ENCODE data around the gene C14orf93. TPM values are rescaled to one million over a fixed set of nuclear protein-coding genes. Genes with fewer than 3 reads are reported as not detected.

C14orf93 gene
- total and polyA plus RNA-seq, 9 of the 15 experiments (the other 6 are each of a cell fraction or from before 2014, with no cell fraction given): 2.2 to 22.4 (median 16.1) TPM

GRCh38 chr14:22982477-22983245 is 27.3 kb downstream of the C14orf93 start, which contains the start of gene AJUBA (continued):
- TF ChIP-seq MGA (IDR thresholded peaks at IDR 0.05): peak; percentile 85
- TF ChIP-seq L3MBTL2 (IDR thresholded peaks at IDR 0.05): peak; percentile 92
- no peak; the same call in 1 of the 2 replicates for TF ChIP-seq GTF2E2 (tag; IDR thresholded peaks at IDR 0.05)
- TF ChIP-seq ZNF134 (CRISPR knock-in tag; conservative IDR thresholded peaks at IDR 0.05): no peak
- TF ChIP-seq ZNF695 (CRISPR knock-in tag; IDR thresholded peaks at IDR 0.05): no peak
- TF ChIP-seq HDAC2 (IDR thresholded peaks at IDR 0.05): peak; percentile 98
- TF ChIP-seq ZNF583 (CRISPR knock-in tag; IDR thresholded peaks at IDR 0.05): no peak
- peak; percentile 91 for TF ChIP-seq TEAD4 (IDR thresholded peaks at IDR 0.05; ENCODE audit: low read length)
- TF ChIP-seq TEAD4 (CRISPR knock-in tag; IDR thresholded peaks at IDR 0.05; ENCODE audit: borderline replicate concordance): peak; percentile 99
- TF ChIP-seq ZNF124 (CRISPR knock-in tag; IDR thresholded peaks at IDR 0.05): no peak
- peak; percentile 72 for TF ChIP-seq POLR2A (conservative IDR thresholded peaks at IDR 0.05)
- TF ChIP-seq MYBL2 (IDR thresholded peaks at IDR 0.05; ENCODE audit: low read depth): peak; percentile 57
- TF ChIP-seq MYBL2 (CRISPR knock-in tag; IDR thresholded peaks at IDR 0.05; ENCODE audit: borderline replicate concordance): no peak
- peak; percentile 63; the same call in 1 of the 2 replicates for TF ChIP-seq SREBF2 (CRISPR knock-in tag; IDR thresholded peaks at IDR 0.05)
- TF ChIP-seq E2F8 (IDR thresholded peaks at IDR 0.05; ENCODE audit: low read depth, partially characterized antibody): peak; percentile 58
- peak; percentile 68; the same call in 1 of the 2 replicates for TF ChIP-seq CC2D1A (IDR thresholded peaks at IDR 0.05)
